GM19324 (cell line): ENCODE measurements around the gene KCNJ14.
"Not testable (repeated sequence)": the region's sequence is repeated elsewhere in the genome, so short reads cannot be mapped to it uniquely, and the experiment has no call there.

Source experiments
- ATAC-seq: cut with Tn5 transposase; IDR thresholded peaks from one replicate; pipeline ENCODE4 v1.9.1; 2021; ENCODE audit warnings: mild to moderate bottlenecking, moderate library complexity; ENCODE audit not compliant: unreplicated experiment, low FRiP score

KCNJ14 gene

DNA sequence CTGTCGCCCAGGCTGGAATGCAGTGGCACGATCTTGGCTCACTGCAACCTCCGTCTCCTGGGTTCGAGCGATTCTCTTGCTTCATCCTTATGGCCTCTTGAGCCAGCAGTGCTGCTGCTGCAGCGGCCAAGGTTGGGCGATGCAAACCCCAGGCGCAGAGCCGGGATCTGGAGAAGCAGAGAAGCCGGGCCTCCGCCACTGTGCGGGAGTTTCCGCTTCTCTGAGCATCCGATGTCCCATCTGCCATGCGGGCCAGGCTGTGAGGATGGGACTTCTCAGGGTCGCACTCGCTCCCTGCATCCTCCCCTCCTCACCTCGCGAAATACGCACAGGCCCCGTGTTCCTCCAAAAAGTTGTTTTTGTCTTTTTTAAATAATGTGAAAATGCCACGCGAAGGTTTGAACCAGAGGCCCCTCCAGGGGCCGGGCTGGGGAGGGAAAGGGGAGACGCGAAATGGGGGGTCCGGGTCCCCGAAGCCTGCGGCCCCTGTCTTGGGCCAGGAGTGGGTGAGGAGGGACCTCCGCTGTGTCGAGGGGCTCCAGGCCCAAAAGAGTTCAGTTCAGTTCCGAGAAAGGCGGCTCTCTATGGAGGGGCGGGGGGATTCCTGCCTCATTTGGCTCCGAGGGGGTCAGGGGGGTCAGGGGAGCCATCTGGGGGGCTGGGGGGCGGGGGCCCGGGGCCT lies 29.7 kb downstream of the KCNJ14 start:
- no peak for ATAC-seq

- ATAC-seq = not testable (repeated sequence)
Observed at GRCh38 chr19:48486706-48487105, 31.3 kb downstream of the KCNJ14 start.

DNA sequence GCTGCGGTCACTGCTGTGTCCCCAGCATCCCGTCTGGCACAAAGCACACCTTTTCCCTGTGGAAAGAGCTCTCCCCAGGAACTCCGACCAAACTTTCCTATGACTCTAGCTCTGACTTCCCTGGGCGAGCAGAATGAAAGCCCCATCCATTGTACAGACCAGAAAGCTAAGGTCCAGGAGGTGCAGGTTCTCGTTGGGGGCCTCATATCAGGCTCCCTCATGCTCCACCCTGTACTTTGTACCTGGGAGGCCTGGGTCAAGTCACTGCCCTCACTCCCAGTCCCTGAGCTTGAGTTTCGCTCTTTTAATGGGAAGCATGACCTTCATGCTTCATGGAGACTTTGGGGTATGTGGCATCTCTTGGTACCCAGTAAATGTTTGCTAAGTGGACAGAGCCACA lies 32.2 kb downstream of the KCNJ14 start:
- no peak for ATAC-seq

- no peak for ATAC-seq
Observed at GRCh38 chr19:48487948-48488347, 32.6 kb downstream of the KCNJ14 start.

- ATAC-seq = not testable (repeated sequence)
Observed at GRCh38 chr19:48488478-48488877, 33.1 kb downstream of the KCNJ14 start.

- ATAC-seq = no peak
Observed at GRCh38 chr19:48489608-48490216, 34.3 kb downstream of the KCNJ14 start.

DNA sequence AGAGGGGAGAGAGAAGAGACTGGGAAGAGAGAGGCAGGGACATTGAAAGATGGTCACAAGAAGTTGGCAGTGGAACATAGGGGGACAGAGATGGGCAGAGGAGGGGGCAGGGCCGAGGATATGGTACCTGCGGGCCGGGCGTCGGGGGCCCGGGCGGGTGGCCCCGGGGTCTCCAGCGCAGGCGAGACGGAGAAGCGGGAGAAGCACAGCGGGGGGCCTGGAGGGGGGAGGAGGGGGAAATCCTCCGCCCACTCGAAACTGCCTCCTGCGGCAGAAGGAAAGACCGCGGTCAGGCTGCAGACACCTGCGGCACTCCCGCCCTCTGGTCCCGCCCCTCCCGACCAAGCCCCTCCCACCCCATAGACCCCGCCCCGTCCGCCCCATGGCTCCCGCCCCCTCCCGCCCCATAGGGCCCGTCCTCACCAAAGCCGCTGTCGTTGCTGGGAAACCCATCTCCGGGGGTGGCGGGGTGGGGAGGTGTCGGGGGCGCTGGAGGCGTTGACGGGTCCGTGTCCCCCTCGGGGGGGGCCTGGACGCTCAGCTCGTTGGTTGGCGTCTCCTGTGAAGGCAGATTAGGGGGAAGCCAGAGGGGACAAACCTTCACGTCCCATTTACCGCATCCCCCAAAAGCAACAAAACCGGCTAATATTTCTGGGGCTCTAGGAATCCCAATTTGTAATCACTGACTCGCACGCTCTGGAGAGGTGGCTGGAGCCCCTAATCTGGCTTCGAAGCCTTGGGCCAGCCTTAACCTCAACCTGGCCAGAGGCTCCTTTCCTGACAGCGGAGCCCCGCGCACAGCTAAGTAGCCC lies 35.8 kb downstream of the KCNJ14 start:
- no peak for ATAC-seq

- no peak for ATAC-seq
Observed at GRCh38 chr19:48491793-48492123, 36.4 kb downstream of the KCNJ14 start.

- peak; percentile 48 for ATAC-seq
Observed at GRCh38 chr19:48492925-48493717, 37.7 kb downstream of the KCNJ14 start.

- no peak for ATAC-seq
Observed at GRCh38 chr19:48493718-48494401, 38.5 kb downstream of the KCNJ14 start.

GRCh38 chr19:48495396-48495795 lies 40.0 kb downstream of the KCNJ14 start:
- ATAC-seq = no peak

DNA sequence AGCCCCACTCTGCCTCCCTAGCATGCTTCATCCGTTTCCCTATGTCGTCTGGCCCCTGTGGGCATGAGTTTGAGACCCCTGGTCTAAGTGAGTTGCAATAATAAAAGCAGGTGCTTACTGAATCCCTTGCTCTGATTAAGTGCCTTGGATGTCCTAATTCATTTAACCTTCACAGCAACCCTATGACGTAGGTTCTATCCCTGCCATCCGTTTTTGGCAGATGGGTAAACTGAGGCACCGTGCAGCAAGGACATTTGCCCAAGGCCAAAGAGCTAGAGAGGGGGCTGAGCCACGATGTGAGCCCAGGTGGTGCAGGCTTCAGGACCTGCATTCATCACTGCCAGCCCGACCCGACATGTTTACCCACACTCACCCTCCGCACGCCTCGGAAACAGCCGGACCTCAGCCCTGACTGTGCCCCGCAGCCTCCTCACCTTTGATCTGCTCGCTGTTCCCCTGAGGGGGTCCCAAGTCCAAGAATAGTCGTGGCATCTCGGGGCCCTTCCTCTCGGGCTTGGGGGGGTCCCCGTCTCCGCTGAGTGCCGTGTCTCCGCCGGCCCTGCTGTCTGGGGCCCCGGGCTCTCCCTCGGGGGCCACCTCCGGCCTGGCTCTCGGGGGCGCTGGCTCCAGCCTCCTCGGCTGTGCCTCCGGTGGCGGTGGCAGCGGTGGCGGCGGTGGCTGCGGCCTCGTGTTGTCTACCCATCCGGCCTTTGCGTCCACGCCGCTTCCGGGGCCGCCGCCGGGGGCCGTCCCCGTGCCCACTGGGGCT lies 41.8 kb downstream of the KCNJ14 start:
- no peak for ATAC-seq

GRCh38 chr19:48497728-48498594 lies 42.6 kb downstream of the KCNJ14 start:
- no peak for ATAC-seq

- no peak for ATAC-seq
Observed at GRCh38 chr19:48498595-48499311, 43.4 kb downstream of the KCNJ14 start.

DNA sequence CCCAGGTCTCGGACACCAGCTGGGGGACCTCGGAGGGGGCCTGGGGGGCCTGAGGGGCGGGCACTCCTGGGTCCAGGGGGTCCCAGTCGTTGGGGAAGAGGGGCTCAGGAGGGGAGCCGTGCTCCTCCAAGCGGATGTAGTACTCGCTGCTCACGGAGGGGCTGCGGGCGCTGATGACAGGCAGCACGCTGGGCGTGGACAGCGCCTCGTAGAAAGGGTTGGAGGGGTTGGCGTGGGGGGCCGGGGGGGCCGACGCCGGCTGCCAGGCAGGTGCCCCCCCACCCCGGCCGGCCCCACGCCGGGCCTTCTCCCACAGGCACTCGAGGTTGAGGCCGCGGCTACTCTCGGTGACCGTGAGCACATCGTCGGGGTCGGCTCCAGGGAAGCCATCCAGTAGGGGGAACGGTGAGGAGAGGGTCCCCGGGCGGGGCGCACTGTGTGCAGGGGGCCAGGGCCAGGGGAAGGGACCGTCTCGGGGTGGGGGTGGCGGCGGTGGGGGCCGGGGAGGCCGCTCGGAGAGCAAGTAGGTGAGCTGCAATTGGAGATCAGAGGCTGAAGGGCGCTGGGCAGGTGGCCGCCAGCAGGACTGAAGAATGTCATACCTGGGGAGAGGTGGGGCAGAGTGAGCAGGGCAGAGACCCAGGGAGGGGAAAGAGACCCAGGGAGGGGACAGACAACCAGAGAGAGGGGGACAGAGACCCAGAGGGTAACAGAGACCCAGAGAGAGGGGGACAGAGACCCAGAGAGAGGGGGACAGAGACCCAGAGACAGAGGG lies 44.1 kb downstream of the KCNJ14 start:
- ATAC-seq = no peak

DNA sequence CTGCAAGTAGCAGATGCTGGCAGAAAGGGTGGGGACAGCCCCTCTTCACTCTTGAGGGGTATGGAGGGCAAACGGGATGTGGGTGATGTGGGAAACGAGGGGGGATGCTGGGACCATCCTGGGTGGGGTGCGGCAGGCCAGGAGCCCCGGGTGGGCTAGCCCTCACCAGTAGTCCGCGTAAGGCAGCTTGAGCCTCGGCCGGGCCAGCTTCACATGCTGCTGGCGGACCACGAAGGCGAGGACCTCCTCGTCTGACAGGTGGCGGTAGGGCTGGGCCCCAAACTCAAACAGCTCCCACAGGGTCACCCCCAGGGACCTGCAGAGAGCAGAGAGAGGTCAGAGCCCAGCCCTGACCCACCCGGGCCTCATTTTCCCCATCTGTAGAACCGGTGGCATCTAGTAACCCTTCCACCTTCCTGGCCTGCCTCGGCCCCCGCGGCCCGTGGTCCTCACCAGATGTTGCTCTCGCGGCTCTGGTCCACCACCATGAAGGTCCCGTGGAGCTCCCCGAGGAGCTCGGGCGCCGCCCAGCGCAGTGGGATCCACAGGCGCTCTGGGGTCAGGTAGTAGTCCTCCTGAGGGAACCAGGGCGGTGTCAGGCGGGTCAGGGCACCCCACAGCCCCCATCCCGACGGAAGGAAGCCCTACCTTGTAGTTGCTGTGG lies 45.6 kb downstream of the KCNJ14 start:
- ATAC-seq = no peak
